ENCODE results near the gene MLIP.

Gene MLIP

GRCh38 chr6:54284161-54284860, 173.1 kb downstream of the MLIP start:
- DNase-seq (ENCODE audit: low read depth in 1 of 2, low spot score in 1 of 2), result no peak
- TF ChIP-seq SPI1 (IDR thresholded peaks at IDR 0.05; ENCODE audit: borderline replicate concordance, low read depth) (no peak), GABPA (IDR thresholded peaks at IDR 0.05; ENCODE audit: low read depth) (no peak), REST (IDR thresholded peaks at IDR 0.05; ENCODE audit: insufficient replicate concordance, low read depth) (no peak), POLR2AphosphoS5 (IDR thresholded peaks at IDR 0.05; ENCODE audit: low read depth) (no peak)
- TF ChIP-seq, protein P1, sequence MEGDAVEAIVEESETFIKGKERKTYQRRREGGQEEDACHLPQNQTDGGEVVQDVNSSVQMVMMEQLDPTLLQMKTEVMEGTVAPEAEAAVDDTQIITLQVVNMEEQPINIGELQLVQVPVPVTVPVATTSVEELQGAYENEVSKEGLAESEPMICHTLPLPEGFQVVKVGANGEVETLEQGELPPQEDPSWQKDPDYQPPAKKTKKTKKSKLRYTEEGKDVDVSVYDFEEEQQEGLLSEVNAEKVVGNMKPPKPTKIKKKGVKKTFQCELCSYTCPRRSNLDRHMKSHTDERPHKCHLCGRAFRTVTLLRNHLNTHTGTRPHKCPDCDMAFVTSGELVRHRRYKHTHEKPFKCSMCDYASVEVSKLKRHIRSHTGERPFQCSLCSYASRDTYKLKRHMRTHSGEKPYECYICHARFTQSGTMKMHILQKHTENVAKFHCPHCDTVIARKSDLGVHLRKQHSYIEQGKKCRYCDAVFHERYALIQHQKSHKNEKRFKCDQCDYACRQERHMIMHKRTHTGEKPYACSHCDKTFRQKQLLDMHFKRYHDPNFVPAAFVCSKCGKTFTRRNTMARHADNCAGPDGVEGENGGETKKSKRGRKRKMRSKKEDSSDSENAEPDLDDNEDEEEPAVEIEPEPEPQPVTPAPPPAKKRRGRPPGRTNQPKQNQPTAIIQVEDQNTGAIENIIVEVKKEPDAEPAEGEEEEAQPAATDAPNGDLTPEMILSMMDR (IDR thresholded peaks at IDR 0.05; ENCODE audit: insufficient read depth, low read length), result no peak
- H3K27ac ChIP-seq (replicated peaks), result no peak overlapping the region
- no peak overlapping the region for H3K4me3 ChIP-seq (replicated peaks; ENCODE audit: insufficient read depth, low read length)
- no peaks in the 10 kb centered on the region for H3K27me3 ChIP-seq (ENCODE audit: insufficient read depth, poor library complexity, severe bottlenecking)

- no peaks in the 10 kb centered on the region for H3K27me3 ChIP-seq (ENCODE audit: insufficient read depth, poor library complexity, severe bottlenecking)
- H3K27ac ChIP-seq (replicated peaks), result no peak overlapping the region
- no peak for TF ChIP-seq POLR2AphosphoS5 (IDR thresholded peaks at IDR 0.05; ENCODE audit: low read depth)
- no peak overlapping the region for H3K4me3 ChIP-seq (replicated peaks; ENCODE audit: insufficient read depth, low read length)
- no peak for DNase-seq (ENCODE audit: low read depth in 1 of 2, low spot score in 1 of 2)
These were observed 174.4 kb downstream of the MLIP start for GRCh38 chr6:54285595-54285994.

DNA sequence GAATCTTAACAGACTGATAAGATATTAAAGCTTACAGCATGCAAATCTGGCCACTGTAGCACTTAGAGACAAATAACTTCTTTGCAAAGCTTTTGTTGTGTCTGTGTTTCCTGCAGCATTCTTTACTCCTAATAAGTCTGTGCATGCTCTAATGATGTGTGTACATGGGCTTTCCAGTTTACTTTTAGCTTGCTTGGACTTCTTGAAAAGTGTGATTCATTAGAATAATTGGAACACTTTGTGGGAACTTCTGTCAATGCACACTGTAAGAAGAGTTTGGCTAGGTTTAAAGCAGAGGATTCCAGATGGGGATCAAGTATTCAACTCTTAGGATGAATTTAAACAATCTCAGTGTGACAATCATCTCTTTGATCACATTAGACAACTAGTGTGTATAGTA, 174.9 kb downstream of the MLIP start:
- TF ChIP-seq, protein P1 (IDR thresholded peaks at IDR 0.05; ENCODE audit: insufficient read depth, low read length), result no peak
- no peak for TF ChIP-seq GABPA (IDR thresholded peaks at IDR 0.05; ENCODE audit: low read depth)
- TF ChIP-seq POLR2AphosphoS5 (IDR thresholded peaks at IDR 0.05; ENCODE audit: low read depth), result no peak
- TF ChIP-seq REST (IDR thresholded peaks at IDR 0.05; ENCODE audit: insufficient replicate concordance, low read depth), result no peak
- no peak for TF ChIP-seq SPI1 (IDR thresholded peaks at IDR 0.05; ENCODE audit: borderline replicate concordance, low read depth)
- Histone ChIP-seq H3K27me3 (ENCODE audit: insufficient read depth, poor library complexity, severe bottlenecking) (no peaks in the 10 kb centered on the region), H3K27ac (replicated peaks) (no peak overlapping the region), H3K4me3 (replicated peaks; ENCODE audit: insufficient read depth, low read length) (no peak overlapping the region)
- no peak for DNase-seq (ENCODE audit: low read depth in 1 of 2, low spot score in 1 of 2)

DNA sequence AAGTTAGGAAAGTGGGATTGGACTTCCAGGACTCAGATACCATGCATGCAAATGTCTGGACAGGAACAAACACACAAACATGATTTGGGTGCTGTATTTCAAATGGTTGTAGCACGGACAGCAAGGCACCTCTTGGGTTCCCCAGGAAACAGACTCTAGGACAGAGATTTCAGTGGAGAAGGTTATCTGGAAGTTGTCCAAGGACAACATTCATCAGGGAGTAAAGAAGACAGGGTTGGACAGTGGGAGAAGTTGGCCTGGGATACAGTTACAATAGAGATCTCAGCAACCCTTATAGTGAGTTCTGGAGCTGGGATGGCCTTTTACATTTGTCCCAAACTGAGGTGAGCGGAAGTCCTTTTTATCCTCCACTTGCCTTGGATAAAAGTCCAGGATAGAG, 177.2 kb downstream of the MLIP start:
- no peak overlapping the region for H3K27ac ChIP-seq (replicated peaks)
- no peaks in the 10 kb centered on the region for H3K27me3 ChIP-seq (ENCODE audit: insufficient read depth, poor library complexity, severe bottlenecking)
- no peak overlapping the region for H3K4me3 ChIP-seq (replicated peaks; ENCODE audit: insufficient read depth, low read length)
- TF ChIP-seq POLR2AphosphoS5 (IDR thresholded peaks at IDR 0.05; ENCODE audit: low read depth), result no peak
- no peak for TF ChIP-seq GABPA (IDR thresholded peaks at IDR 0.05; ENCODE audit: low read depth)
- TF ChIP-seq SPI1 (IDR thresholded peaks at IDR 0.05; ENCODE audit: borderline replicate concordance, low read depth), result no peak
- no peak for TF ChIP-seq REST (IDR thresholded peaks at IDR 0.05; ENCODE audit: insufficient replicate concordance, low read depth)
- TF ChIP-seq, protein P1 (IDR thresholded peaks at IDR 0.05; ENCODE audit: insufficient read depth, low read length), result no peak
- DNase-seq (ENCODE audit: low read depth in 1 of 2, low spot score in 1 of 2), result no peak
